Measurements from ENCODE around the gene ARL11.

The ARL11 gene

GRCh38 chr13:49649963-49650312 lies 21.6 kb downstream of the ARL11 start:
- DNase-seq, result no peak
- Mint-ChIP-seq H3K27me3 (ENCODE audit: low read depth, poor library complexity) (peaks cover 2% of the 10 kb centered on the region), H3K27ac (no peak overlapping the region), H3K9me3 (no peaks in the 10 kb centered on the region), H3K4me3 (no peak overlapping the region), H3K36me3 (ENCODE audit: low read depth) (no peaks in the 10 kb centered on the region), H3K4me1 (peaks cover 22% of the 10 kb centered on the region)
- TF ChIP-seq CTCF (IDR thresholded peaks at IDR 0.05), result no peak

- Mint-ChIP-seq H3K4me3 (no peak overlapping the region), H3K27ac (peak overlapping the region; percentile 69), H3K36me3 (ENCODE audit: low read depth) (peaks cover 6% of the 10 kb centered on the region), H3K9me3 (no peaks in the 10 kb centered on the region), H3K27me3 (ENCODE audit: low read depth, poor library complexity) (peaks cover 2% of the 10 kb centered on the region), H3K4me1 (peaks cover 22% of the 10 kb centered on the region)
- no peak for DNase-seq
- TF ChIP-seq CTCF (IDR thresholded peaks at IDR 0.05), result no peak
Observed at GRCh38 chr13:49651570-49652354, 23.5 kb downstream of the ARL11 start.

GRCh38 chr13:49652355-49653305 lies 24.3 kb downstream of the ARL11 start:
- peaks cover 22% of the 10 kb centered on the region for H3K4me1 Mint-ChIP-seq
- H3K27me3 Mint-ChIP-seq (ENCODE audit: low read depth, poor library complexity), result peaks cover 2% of the 10 kb centered on the region
- TF ChIP-seq CTCF (IDR thresholded peaks at IDR 0.05), result peak; percentile 48
- H3K36me3 Mint-ChIP-seq (ENCODE audit: low read depth), result peaks cover 6% of the 10 kb centered on the region
- H3K9me3 Mint-ChIP-seq, result no peaks in the 10 kb centered on the region
- H3K27ac Mint-ChIP-seq, result no peak overlapping the region
- H3K4me3 Mint-ChIP-seq, result no peak overlapping the region
- peak; percentile 45 for DNase-seq

DNA sequence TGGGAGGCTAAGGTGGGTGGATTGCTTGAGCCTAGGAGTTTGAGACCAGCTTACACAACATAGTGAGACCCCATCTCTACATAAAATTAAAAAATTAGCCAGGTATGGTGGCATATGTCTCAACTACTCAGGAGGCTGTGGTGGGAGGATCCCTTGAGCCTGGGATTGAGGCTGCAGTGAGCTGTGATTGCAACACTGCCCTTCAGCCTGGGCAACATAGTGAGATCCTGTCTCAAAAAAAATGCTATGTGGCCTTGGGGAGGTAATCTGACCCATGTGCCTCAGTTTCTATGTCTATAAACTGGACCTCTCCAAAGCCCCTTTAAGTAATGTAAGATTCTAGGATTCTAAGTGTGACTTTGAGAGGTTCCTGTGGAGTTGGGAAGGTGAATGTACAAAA lies 25.2 kb downstream of the ARL11 start:
- no peaks in the 10 kb centered on the region for H3K9me3 Mint-ChIP-seq
- peaks cover 14% of the 10 kb centered on the region for H3K36me3 Mint-ChIP-seq (ENCODE audit: low read depth)
- peaks cover 2% of the 10 kb centered on the region for H3K27me3 Mint-ChIP-seq (ENCODE audit: low read depth, poor library complexity)
- peaks cover 22% of the 10 kb centered on the region for H3K4me1 Mint-ChIP-seq
- H3K4me3 Mint-ChIP-seq, result no peak overlapping the region
- no peak for TF ChIP-seq CTCF (IDR thresholded peaks at IDR 0.05)
- no peak for DNase-seq
- H3K27ac Mint-ChIP-seq, result no peak overlapping the region

DNA sequence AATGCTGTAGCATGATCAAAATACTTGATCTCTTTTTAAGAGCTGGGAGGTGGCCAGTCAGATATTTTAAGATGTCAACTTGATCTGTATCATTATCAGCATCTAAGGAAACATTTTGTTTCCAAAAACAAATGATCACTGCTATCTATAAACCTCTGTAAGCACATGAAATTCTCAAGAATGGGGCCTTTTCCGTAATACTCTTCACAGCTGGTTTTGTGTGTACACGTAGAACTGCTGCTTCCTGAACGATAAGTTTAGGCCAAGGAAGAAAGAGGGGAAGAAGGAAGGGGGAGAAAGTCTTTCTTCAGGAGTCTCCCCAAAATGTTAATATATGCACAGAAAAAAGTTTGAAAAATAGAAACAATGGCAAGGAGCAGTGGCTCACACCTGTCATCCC lies 25.7 kb downstream of the ARL11 start:
- H3K4me3 Mint-ChIP-seq, result no peak overlapping the region
- H3K27ac Mint-ChIP-seq, result no peak overlapping the region

More for the DNA sequence above, 25.7 kb downstream of the ARL11 start:
- H3K27me3 Mint-ChIP-seq (ENCODE audit: low read depth, poor library complexity), result peaks cover 2% of the 10 kb centered on the region
- DNase-seq, result no peak
- peaks cover 20% of the 10 kb centered on the region for H3K36me3 Mint-ChIP-seq (ENCODE audit: low read depth)
- H3K9me3 Mint-ChIP-seq, result no peaks in the 10 kb centered on the region
- peaks cover 22% of the 10 kb centered on the region for H3K4me1 Mint-ChIP-seq
- no peak for TF ChIP-seq CTCF (IDR thresholded peaks at IDR 0.05)
